ENCODE measurements around the gene MKNK2.
"Not testable (repeated sequence)": the region's sequence is repeated elsewhere in the genome, so short reads cannot be mapped to it uniquely, and the experiment has no call there.

Gene MKNK2

GRCh38 chr19:2089727-2090053, 38.6 kb upstream of the MKNK2 start:
- Histone ChIP-seq H3K4me2 (peak overlapping the region; percentile 88), H4K20me1 (peaks cover 66% of the 10 kb centered on the region), H3K4me1 (peaks cover 100% of the 10 kb centered on the region), H3K9ac (peak overlapping the region; percentile 74), H3K36me3 (no peaks in the 10 kb centered on the region), H3K27ac (peak overlapping the region; percentile 95), H3K4me3 (peak overlapping the region; percentile 44), H3K9me3 (no peaks in the 10 kb centered on the region), H3K27me3 (no peaks in the 10 kb centered on the region)
- no peak for TF ChIP-seq Cebpa-rat (IDR thresholded peaks at IDR 0.05)

GRCh38 chr19:2089001-2089711, 38.1 kb upstream of the MKNK2 start:
- H3K27me3 ChIP-seq, result no peaks in the 10 kb centered on the region
- H3K4me3 ChIP-seq, result peak overlapping the region; percentile 44
- no peaks in the 10 kb centered on the region for H3K36me3 ChIP-seq
- H3K27ac ChIP-seq, result peak overlapping the region; percentile 95
- peaks cover 100% of the 10 kb centered on the region for H3K4me1 ChIP-seq
- peak overlapping the region; percentile 88 for H3K4me2 ChIP-seq
- H4K20me1 ChIP-seq, result peaks cover 66% of the 10 kb centered on the region
- H3K9ac ChIP-seq, result peak overlapping the region; percentile 74
- H3K9me3 ChIP-seq, result no peaks in the 10 kb centered on the region
- no peak for TF ChIP-seq Cebpa-rat (IDR thresholded peaks at IDR 0.05)

GRCh38 chr19:2087621-2088100, 36.6 kb upstream of the MKNK2 start:
- peaks cover 69% of the 10 kb centered on the region for H4K20me1 ChIP-seq
- no peak overlapping the region for H3K4me3 ChIP-seq
- H3K36me3 ChIP-seq, result no peaks in the 10 kb centered on the region
- peaks cover 100% of the 10 kb centered on the region for H3K4me1 ChIP-seq
- peak overlapping the region; percentile 78 for H3K9ac ChIP-seq
- no peaks in the 10 kb centered on the region for H3K27me3 ChIP-seq
- peak overlapping the region; percentile 88 for H3K4me2 ChIP-seq
- H3K9me3 ChIP-seq, result no peaks in the 10 kb centered on the region
- H3K27ac ChIP-seq, result peak overlapping the region; percentile 90
- TF ChIP-seq Cebpa-rat (IDR thresholded peaks at IDR 0.05), result no peak

GRCh38 chr19:2086695-2087620, 35.9 kb upstream of the MKNK2 start:
- peaks cover 100% of the 10 kb centered on the region for H3K4me1 ChIP-seq
- peak; percentile 76 for TF ChIP-seq Cebpa-rat (IDR thresholded peaks at IDR 0.05)
- not testable (repeated sequence) for H3K27me3 ChIP-seq, H3K36me3 ChIP-seq, H3K9me3 ChIP-seq
- peaks cover 76% of the 10 kb centered on the region for H4K20me1 ChIP-seq
- H3K4me3 ChIP-seq, result peak overlapping the region; percentile 49
- H3K27ac ChIP-seq, result peak overlapping the region; percentile 90
- H3K9ac ChIP-seq, result peak overlapping the region; percentile 78
- H3K4me2 ChIP-seq, result peak overlapping the region; percentile 88

GRCh38 chr19:2084993-2085720, 34.1 kb upstream of the MKNK2 start:
- H3K27me3 ChIP-seq, result no peaks in the 10 kb centered on the region
- peak overlapping the region; percentile 60 for H3K4me3 ChIP-seq
- peak overlapping the region; percentile 58 for H3K9ac ChIP-seq
- H3K4me2 ChIP-seq, result peak overlapping the region; percentile 88
- H3K27ac ChIP-seq, result peak overlapping the region; percentile 90
- H3K4me1 ChIP-seq, result peaks cover 100% of the 10 kb centered on the region
- peaks cover 85% of the 10 kb centered on the region for H4K20me1 ChIP-seq
- peaks cover 10% of the 10 kb centered on the region for H3K36me3 ChIP-seq
- no peak for TF ChIP-seq Cebpa-rat (IDR thresholded peaks at IDR 0.05)
- no peaks in the 10 kb centered on the region for H3K9me3 ChIP-seq

GRCh38 chr19:2083174-2083854, 32.3 kb upstream of the MKNK2 start:
- Histone ChIP-seq H3K36me3 (peaks cover 28% of the 10 kb centered on the region), H3K4me1 (peaks cover 100% of the 10 kb centered on the region), H3K4me3 (peak overlapping the region; percentile 54), H3K27ac (peak overlapping the region; percentile 83), H3K9ac (peak overlapping the region; percentile 65), H3K27me3 (no peaks in the 10 kb centered on the region), H4K20me1 (peaks cover 88% of the 10 kb centered on the region), H3K4me2 (peak overlapping the region; percentile 88), H3K9me3 (no peaks in the 10 kb centered on the region)
- TF ChIP-seq Cebpa-rat (IDR thresholded peaks at IDR 0.05), result no peak

GRCh38 chr19:2081873-2082810, 31.1 kb upstream of the MKNK2 start:
- peaks cover 40% of the 10 kb centered on the region for H3K36me3 ChIP-seq
- peaks cover 100% of the 10 kb centered on the region for H3K4me1 ChIP-seq
- H4K20me1 ChIP-seq, result peaks cover 88% of the 10 kb centered on the region
- H3K27me3 ChIP-seq, result no peaks in the 10 kb centered on the region
- H3K9me3 ChIP-seq, result no peaks in the 10 kb centered on the region
- H3K4me2 ChIP-seq, result peak overlapping the region; percentile 88
- peak overlapping the region; percentile 65 for H3K9ac ChIP-seq
- TF ChIP-seq Cebpa-rat (IDR thresholded peaks at IDR 0.05), result no peak
- peak overlapping the region; percentile 83 for H3K27ac ChIP-seq
- H3K4me3 ChIP-seq, result no peak overlapping the region

- H4K20me1 ChIP-seq, result peaks cover 95% of the 10 kb centered on the region
- no peak overlapping the region for H3K9ac ChIP-seq
- no peak for TF ChIP-seq Cebpa-rat (IDR thresholded peaks at IDR 0.05)
- no peak overlapping the region for H3K4me3 ChIP-seq
- no peaks in the 10 kb centered on the region for H3K27me3 ChIP-seq
- H3K9me3 ChIP-seq, result no peaks in the 10 kb centered on the region
- H3K4me1 ChIP-seq, result peaks cover 100% of the 10 kb centered on the region
- H3K36me3 ChIP-seq, result peaks cover 43% of the 10 kb centered on the region
- no peak overlapping the region for H3K27ac ChIP-seq
- peak overlapping the region; percentile 55 for H3K4me2 ChIP-seq
Measured at GRCh38 chr19:2080336-2080988, 29.4 kb upstream of the MKNK2 start.
